ENCODE results near the gene FAM222B.
"Not testable (repeated sequence)": the region's sequence is repeated elsewhere in the genome, so short reads cannot be mapped to it uniquely, and the experiment has no call there.

FAM222B gene

DNA sequence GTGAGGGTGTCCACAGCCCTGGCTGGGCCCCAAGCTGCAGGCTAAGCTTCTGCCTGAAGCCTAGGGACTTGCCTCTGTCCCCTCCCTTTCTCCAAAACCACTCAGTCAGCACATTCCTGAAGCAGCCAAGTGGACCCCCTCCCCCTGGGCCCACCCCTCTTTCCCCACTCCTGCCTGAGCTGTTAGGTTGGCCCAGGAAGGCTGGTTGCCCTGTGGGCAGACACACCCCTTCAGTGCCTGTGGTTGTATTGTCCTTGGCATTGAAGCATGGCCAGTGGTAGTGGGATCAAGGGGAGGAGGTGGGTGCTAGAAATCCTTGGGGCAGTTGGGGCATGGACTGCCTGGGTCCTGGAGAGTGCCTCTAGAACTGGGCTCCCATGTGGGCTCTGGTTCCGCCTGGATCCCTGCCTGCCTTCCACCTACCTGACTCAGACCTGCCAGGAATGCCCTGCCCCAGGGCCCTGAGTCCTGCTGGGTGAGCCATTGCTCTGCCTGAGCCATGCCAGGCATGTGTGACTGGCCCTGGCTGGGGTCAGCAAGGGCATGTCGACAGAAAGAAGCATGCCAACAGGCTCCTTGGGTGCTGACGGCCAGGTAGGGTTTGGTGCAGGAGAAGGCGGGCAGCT lies 96.7 kb downstream of the FAM222B start:
- DNase-seq (ENCODE audit: low read depth) = no peak

DNA sequence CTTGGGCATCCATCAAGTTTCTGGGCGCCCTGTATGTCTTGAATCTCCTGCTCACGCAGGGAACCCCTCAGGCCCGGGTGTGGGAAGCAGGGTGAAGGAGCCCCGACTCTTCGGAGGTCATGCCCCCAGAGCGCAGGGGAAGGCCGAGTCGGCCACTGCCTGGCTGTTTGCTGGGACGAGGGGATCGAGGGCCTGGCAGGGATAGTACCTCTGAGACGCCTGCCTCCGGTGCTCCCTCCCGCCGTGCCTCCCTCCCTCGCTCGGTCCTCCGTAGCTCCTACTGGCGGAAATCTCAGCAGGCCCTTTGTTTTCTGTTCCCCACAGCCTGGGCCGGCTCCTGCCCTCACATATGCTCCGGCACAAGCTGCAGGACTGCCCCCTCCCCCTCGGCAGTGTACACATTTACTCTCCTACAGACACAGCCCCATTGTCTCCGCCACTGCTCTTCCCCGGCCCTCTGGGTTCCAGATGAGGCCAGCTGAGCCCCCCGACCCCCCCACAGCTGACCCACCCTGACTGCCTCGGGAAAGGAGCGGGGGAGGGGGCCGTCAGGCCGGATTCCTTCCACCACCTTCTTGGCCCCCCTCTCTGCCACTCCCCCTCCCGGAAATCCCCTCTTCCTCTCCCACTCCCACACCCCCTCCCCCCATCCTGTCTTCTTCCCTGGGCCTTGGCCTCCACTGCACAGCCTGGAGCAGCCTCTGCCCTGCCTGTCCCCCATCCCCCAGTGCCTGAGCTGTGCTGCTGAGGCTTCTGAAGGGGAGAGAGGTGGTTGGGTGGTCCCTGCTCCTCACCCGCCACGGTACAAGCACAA lies 97.4 kb downstream of the FAM222B start:
- no peak for DNase-seq (ENCODE audit: low read depth)

- DNase-seq (ENCODE audit: low read depth) = no peak
Observed at GRCh38 chr17:28744104-28744971, 98.3 kb downstream of the FAM222B start.

DNA sequence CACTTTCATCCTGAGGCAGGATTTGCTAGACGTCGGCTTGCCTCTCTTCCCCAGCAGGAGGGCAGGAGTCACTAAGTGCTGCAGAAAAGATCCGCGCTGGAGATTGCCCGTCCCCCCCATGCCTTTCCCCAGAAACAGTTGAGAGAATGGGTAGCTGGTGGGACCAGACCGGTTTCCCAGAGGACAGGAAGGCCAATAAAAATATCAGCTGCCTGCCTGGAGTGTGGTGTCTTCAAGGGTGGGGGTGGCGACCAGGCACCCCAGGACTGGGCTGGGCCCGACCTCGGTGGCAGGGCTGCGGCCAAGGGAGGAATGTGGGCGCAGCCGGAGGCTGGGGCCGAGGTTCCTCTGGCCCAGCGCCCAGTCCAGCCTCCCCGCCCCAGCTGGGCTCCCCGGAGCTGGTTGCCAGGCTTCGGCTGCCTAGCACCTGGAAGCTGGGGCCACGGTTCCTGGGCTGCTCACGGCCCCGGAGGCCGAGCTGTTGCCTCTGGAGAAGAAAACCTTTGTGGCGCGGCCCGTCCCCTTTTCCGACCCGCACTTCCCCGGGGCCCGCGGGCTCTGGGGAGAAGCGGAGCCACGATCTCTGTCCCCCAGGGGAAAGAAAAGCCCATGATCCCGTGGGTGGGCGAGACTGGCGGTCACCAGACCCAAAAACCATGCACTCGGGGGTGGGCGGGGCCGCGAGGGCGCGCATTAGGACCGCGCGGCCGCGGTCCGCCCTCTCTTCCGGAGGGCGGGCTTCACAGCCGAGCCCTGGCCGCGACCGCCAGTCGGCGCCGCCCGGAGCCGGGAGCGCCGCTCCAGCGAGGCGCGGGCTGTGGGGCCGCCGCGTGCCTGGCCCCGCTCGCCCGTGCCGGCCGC lies 99.1 kb downstream of the FAM222B start, which contains the start of gene TRAF4:
Gene TRAF4, plus strand, starts transcription at position 769 of the 861 bp plus-strand sequence. CDS start 102 bp downstream, outside the sequence.
- DNase-seq (ENCODE audit: low read depth) = peak; percentile 61

- no peak for DNase-seq (ENCODE audit: low read depth)
Observed at GRCh38 chr17:28741358-28742349, 100.9 kb downstream of the FAM222B start.

DNA sequence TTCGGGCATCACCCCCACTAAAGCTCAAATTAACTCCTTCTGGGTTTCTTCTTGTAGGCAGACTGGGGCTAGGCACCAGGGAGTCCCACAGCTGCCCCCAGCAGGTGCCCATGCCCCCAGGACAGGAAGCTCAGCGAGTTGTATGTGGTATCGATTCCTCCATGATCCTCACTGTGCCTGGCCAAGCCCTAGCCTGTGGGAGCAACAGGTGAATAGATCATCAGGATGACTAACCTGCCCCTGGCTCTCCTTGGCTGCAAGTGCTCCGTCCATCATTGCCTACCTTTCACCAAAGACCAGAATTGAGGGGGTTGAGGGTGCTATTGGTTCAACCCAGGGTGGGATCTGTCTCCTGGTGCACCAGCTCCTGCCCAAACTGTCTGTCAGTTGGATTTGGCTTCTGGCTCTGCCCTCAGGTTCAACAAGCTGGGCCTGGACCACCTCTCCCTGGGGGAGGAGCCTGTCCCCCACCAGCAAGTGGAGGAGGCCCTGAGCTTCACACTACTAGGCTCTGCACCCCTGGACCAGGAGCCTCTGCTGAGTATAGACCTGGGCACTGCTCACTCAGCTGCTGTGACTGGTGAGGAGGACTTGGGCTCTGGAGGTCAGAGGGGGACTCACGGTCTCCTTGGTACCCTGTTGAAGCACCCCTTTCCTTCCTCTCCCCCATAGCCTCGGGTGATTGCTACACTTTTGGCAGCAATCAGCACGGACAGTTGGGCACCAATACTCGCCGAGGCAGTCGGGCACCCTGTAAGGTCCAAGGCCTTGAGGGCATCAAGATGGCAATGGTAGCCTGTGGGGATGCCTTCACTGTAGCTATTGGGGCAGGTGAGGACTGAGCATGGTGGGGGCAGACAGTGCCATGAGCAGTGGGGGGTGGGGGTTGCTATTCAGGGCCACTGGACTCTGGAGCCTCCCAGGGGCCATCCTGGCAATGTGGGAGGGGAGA lies 101.9 kb downstream of the FAM222B start:
- DNase-seq (ENCODE audit: low read depth) = no peak

DNA sequence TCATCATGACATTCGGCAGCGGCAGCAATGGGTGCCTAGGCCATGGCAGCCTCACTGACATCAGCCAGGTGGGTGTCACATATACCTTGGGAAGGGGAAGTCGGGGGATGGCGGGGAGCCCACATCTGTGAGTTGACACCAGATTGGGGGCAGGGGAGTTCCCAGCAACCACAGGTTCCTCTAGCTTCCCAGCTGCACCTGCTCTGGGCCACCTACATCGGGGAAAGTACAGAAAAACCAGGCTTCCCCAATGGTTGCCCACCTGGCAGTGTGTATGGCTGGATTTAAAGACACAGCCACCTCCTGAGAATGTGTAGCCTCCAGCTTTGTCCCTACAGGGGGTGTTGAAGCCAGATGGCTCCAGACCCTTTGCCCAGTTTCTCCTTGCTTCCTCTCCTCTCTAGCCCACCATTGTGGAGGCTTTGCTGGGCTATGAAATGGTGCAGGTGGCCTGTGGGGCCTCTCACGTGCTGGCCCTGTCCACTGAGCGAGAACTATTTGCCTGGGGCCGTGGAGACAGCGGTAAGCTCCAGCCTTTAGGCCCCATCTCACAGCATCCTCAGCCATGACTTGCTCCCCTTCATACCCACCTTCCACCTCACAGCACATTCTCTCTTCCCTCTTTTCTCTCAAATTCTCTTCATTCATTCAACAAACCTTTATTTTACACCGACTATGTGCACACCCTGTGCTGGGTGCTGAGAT lies 103.8 kb downstream of the FAM222B start:
- DNase-seq (ENCODE audit: low read depth) = no peak

DNA sequence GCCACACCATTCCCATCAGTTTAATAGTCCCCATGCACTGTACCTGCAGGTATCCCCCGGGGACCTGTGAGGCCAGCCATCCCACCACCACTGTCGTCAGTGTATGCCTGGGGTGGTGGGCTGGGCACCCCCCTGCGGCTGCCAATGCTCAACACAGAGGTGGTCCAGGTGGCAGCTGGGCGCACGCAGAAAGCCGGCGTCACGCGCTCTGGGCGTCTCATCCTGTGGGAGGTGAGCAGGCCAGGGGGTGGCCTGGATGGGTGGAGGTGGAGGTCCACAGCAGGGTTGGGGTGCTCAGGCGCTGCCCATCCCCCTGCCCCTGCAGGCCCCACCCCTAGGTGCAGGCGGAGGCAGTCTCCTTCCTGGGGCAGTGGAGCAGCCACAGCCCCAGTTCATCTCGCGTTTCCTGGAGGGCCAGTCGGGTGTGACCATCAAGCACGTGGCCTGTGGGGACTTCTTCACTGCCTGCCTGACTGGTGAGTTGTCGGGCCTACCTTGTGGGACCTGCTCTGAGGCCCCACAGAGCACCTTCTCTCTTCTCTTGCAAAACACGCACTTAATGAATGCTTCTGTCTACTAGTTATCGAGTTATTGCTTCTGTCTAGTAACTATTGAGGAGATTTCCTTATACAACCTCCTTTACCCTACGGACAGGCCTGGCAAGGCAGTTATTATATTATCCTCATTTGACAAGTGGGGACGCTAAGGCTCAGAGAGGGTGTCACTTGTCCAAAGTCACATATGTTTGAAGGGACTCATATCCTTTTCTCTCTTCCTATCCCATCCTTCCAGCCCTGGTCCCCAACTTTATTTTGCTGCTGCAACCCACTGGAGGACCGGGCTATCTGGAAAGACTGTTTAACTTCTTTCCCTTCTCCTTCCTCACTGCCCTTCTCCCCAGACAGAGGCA lies 104.6 kb downstream of the FAM222B start:
- DNase-seq (ENCODE audit: low read depth) = no peak

GRCh38 chr17:28737316-28737715 lies 105.3 kb downstream of the FAM222B start:
- DNase-seq (ENCODE audit: low read depth) = no peak

DNA sequence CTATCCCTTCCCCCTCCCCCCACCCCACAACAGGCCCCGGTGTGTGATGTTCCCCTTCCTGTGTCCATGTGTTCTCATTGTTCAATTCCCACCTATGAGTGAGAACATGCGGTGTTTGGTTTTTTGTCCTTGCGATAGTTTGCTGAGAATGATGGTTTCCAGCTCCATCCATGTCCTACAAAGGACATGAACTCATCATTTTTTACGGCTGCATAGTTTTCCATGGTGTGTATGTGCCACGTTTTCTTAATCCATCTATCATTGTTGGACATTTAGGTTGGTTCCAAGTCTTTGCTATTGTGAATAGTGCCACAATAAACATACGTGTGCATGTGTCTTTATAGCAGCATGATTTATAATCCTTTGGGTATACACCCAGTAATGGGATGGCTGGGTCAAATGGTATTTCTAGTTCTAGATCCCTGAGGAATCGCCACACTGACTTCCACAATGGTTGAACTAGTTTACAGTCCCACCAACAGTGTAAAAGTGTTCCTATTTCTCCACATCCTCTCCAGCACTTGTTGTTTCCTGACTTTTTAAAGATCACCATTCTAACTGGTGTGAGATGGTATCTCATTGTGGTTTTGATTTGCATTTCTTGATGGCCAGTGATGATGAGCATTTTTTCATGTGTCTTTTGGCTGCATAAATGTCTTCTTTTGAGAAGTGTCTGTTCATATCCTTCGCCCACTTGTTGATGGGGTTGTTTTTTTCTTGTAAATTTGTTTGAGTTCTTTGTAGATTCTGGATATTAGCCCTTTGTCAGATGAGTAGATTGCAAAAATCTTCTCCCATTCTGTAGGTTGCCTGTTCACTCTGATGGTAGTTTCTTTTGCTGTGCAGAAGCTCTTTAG lies 106.4 kb downstream of the FAM222B start:
- DNase-seq (ENCODE audit: low read depth) = not testable (repeated sequence)

- DNase-seq (ENCODE audit: low read depth) = no peak
Observed at GRCh38 chr17:28735242-28735722, 107.3 kb downstream of the FAM222B start.

DNA sequence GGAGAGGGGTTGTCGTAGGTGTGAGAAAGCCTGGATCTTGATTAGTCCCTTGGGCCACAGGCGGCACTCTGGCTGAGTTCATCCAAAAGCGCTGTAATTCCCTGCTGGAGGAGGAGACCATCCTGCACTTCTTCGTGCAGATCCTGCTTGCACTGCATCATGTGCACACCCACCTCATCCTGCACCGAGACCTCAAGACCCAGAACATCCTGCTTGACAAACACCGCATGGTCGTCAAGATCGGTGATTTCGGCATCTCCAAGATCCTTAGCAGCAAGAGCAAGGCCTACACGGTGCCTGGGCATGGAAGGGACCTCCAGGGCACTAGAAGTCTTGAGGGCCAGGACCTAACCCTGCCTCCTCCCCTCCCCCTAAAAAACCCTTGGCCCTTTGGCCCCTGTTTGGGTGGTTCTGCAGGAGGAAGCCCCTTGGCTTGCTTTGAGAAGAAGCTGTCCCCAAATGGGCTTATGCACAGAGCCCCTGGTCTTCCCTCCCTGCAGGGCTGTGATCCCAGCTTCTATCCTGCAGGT lies 107.8 kb downstream of the FAM222B start:
- DNase-seq (ENCODE audit: low read depth) = no peak

DNA sequence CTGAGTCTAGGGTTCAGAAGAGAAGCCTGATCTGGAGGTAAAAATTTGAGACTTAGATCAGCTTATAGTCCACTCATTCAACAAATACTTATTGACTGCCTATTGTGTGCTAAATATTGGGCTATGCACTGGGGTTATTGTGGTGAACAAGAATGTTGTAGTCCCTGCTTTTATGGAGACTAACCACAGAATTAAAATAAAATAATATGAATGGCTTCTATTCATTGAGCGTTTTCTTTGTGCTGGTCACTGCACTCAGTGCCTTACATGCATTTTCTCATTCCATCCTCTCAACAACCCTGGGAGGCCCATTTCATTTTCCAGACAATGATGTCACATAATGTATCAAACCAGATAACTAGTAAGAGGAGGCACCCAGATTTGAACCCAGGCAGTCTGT lies 109.2 kb downstream of the FAM222B start:
- DNase-seq (ENCODE audit: low read depth) = no peak

- DNase-seq (ENCODE audit: low read depth) = no peak
Observed at GRCh38 chr17:28729950-28730330, 112.7 kb downstream of the FAM222B start.

DNA sequence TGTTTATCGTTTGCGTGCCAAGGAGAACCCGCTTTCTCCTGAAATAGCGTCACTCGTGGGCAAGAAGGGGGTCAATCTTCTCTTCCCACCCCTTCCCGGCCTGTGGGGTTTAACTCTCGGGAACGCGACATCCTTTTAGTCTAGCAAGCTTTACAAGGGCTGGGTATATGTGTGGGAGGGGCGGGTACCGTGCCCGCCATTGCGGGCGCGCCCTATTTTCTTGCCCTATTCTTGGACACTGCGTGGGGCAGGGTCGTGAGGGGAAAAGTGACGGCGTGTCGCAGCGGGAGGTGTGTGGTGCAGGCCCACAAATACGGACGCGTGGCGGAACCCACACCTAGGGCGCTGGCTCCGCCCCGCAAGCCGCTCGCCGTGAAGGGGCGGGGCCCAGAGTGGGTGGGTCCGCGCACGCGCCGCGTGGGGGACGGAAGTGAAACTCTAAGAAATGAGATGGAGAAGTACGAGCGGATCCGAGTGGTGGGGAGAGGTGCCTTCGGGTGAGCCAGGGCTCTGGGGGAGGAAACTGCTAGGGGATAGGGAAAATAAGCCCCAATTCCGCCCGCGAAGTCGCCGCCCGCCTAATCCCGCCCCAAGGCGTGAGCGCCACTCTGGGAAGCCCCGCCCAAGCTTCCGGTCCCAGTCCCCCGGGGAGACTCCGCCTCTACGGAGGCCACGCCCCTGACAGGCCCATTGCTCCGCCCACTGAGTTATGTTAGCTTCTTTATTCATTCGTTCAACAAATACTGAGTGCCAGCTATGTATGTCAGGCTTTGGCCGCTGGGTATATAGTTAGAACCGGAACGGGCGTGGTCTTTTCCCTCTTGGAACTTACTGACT lies 114.0 kb downstream of the FAM222B start, which contains the start of gene NEK8:
Gene NEK8, plus strand, starts transcription at position 425 of the 837 bp plus-strand sequence. Its CDS starts 26 bp downstream, at position 451.
- DNase-seq (ENCODE audit: low read depth) = peak; percentile 98

Measured in stimulated activated CD8-positive, alpha-beta memory T cell treated with anti-CD3 and anti-CD28 coated beads, Interleukin-7, amount 100 ng/mL, for 24 hours (primary cell).